KOPT-K1 (cell line): Measurements from ENCODE around the gene FXYD1.
"Not testable (repeated sequence)": the region's sequence is repeated elsewhere in the genome, so short reads cannot be mapped to it uniquely, and the experiment has no call there.

Experiments used
- H3K27ac ChIP-seq: fragments of 200-600 bp; sonication (generic); 2 replicates; pipeline ENCODE4 v1.5.1; 2016; ENCODE audit warnings: antibody characterized with exemption, mild to moderate bottlenecking, low read depth, low read length; ENCODE audit not compliant: poor library complexity, severe bottlenecking
- H3K36me3 ChIP-seq: fragments of 200-600 bp; sonication (generic); 2 replicates; pipeline ENCODE4 v1.5.1; 2017; ENCODE audit warnings: antibody characterized with exemption, mild to moderate bottlenecking, low read length, moderate library complexity; ENCODE audit not compliant: insufficient read depth
- H3K9me3 ChIP-seq: fragments of 200-600 bp; sonication (generic); 2 replicates; pipeline ENCODE4 v1.5.1; 2017; ENCODE audit warnings: antibody characterized with exemption, low read length, mild to moderate bottlenecking; ENCODE audit not compliant: insufficient read depth, poor library complexity, severe bottlenecking

Gene FXYD1

GRCh38 chr19:35126624-35126959 is 12.0 kb upstream of the FXYD1 start:
- H3K36me3 ChIP-seq = no peaks in the 10 kb centered on the region
- H3K9me3 ChIP-seq = no peaks in the 10 kb centered on the region
- no peak overlapping the region for H3K27ac ChIP-seq

- H3K27ac ChIP-seq = no peak overlapping the region
- no peaks in the 10 kb centered on the region for H3K9me3 ChIP-seq
- no peaks in the 10 kb centered on the region for H3K36me3 ChIP-seq
These were observed 10.8 kb upstream of the FXYD1 start for GRCh38 chr19:35127871-35128270.

GRCh38 chr19:35128398-35129057 is 10.1 kb upstream of the FXYD1 start:
- Histone ChIP-seq H3K9me3 (no peaks in the 10 kb centered on the region), H3K36me3 (no peaks in the 10 kb centered on the region), H3K27ac (no peak overlapping the region)

GRCh38 chr19:35129724-35130274 is 8.8 kb upstream of the FXYD1 start:
- not testable (repeated sequence) for H3K36me3 ChIP-seq, H3K27ac ChIP-seq, H3K9me3 ChIP-seq

- H3K9me3 ChIP-seq = no peaks in the 10 kb centered on the region
- H3K27ac ChIP-seq = no peak overlapping the region
- no peaks in the 10 kb centered on the region for H3K36me3 ChIP-seq
These were observed 7.6 kb upstream of the FXYD1 start for GRCh38 chr19:35130761-35131720.

GRCh38 chr19:35132254-35132653 is 6.4 kb upstream of the FXYD1 start:
- Histone ChIP-seq H3K9me3 (no peaks in the 10 kb centered on the region), H3K36me3 (no peaks in the 10 kb centered on the region), H3K27ac (no peak overlapping the region)

- no peak overlapping the region for H3K27ac ChIP-seq
- no peaks in the 10 kb centered on the region for H3K9me3 ChIP-seq
- H3K36me3 ChIP-seq = no peaks in the 10 kb centered on the region
These were observed 4.8 kb upstream of the FXYD1 start for GRCh38 chr19:35133826-35134225.

GRCh38 chr19:35134601-35135242 is 3.9 kb upstream of the FXYD1 start, which contains the start of gene LGI4:
Gene LGI4 (minus strand): TSS chr19:35135059. CDS start chr19:35134680, 379 bp downstream.
- H3K27ac ChIP-seq = no peak within 1 kb of the TSS
- no peaks in the 10 kb centered on the region for H3K9me3 ChIP-seq
- no peaks in the 10 kb centered on the region for H3K36me3 ChIP-seq

GRCh38 chr19:35135389-35135909 is 3.2 kb upstream of the FXYD1 start:
- Histone ChIP-seq H3K9me3 (no peaks in the 10 kb centered on the region), H3K36me3 (no peaks in the 10 kb centered on the region), H3K27ac (no peak overlapping the region)

GRCh38 chr19:35136231-35136630 is 2.4 kb upstream of the FXYD1 start:
- H3K9me3 ChIP-seq = no peaks in the 10 kb centered on the region
- no peaks in the 10 kb centered on the region for H3K36me3 ChIP-seq
- H3K27ac ChIP-seq = no peak overlapping the region

GRCh38 chr19:35136977-35137702 is 1.5 kb upstream of the FXYD1 start:
- Histone ChIP-seq H3K36me3 (no peaks in the 10 kb centered on the region), H3K27ac (no peak overlapping the region), H3K9me3 (no peaks in the 10 kb centered on the region)

GRCh38 chr19:35140207-35140961 is 1.8 kb downstream of the FXYD1 start:
- Histone ChIP-seq H3K36me3 (no peaks in the 10 kb centered on the region), H3K27ac (no peak overlapping the region), H3K9me3 (no peaks in the 10 kb centered on the region)

GRCh38 chr19:35140962-35141836 is 2.6 kb downstream of the FXYD1 start:
- H3K27ac ChIP-seq = no peak overlapping the region
- H3K36me3 ChIP-seq = no peaks in the 10 kb centered on the region
- H3K9me3 ChIP-seq = no peaks in the 10 kb centered on the region
